C4-2B (cell line): Measurements from ENCODE around the gene CACNA1B.

Experiments
- H3K27ac ChIP-seq: fragments of 450-650 bp; 2 replicates; pipeline ENCODE4 v1.5.1; 2017
- ZFX ChIP-seq: fragments of 450-650 bp; IDR thresholded peaks from 2 replicates; pipeline ENCODE4 v1.6.1; 2017
- TF ChIP-seq, protein P1 (sequence below): fragments of 450-650 bp; conservative IDR thresholded peaks from 2 replicates; pipeline ENCODE4 v1.5.1; 2017; ENCODE audit warnings: mild to moderate bottlenecking

CACNA1B gene

DNA sequence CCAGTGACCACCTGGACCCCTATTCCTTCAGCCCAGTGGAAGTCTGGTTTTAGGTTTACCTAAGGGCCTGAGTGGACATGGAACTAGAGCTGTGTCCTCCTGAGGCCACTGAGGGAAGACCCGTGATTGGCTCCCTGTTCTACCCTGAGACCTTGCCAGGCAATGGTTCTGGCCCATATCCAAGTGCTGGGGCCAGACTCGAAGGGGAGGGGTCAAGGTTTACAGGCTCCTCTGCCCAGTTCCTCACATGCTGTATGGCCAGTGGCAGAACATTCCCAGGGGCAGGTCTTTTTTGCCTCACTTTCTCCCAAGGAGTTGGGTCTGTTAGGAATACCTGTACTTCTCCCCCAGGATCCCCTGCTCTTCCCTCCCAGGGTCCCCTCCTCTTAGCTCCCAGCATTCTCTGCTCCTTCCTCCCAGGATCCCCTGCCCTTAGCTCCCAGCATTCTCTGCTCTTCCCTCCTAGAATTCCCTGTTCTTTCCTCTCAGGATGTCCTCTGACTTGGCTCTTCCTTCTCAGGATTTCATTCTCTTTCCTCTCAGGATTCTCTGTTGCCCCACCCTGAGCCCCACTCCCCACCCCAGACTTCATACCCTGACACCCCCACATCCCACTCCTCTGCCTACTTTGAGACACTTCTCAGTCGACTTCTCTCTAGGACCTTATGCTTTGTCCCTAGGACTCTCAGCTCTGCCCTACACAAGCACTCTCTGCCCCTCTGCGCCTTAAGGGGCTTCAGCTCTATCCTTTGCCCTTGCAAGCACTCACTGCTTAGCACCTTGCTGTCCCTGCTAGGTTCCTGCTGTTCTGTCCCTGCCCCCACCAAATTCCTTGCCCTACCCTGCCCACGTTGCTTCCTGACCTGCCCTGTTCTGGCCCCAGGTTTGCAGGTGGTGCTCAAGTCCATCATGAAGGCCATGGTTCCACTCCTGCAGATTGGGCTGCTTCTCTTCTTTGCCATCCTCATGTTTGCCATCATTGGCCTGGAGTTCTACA lies 36.5 kb downstream of the CACNA1B start:
- no peak for TF ChIP-seq ZFX
- TF ChIP-seq, protein P1, sequence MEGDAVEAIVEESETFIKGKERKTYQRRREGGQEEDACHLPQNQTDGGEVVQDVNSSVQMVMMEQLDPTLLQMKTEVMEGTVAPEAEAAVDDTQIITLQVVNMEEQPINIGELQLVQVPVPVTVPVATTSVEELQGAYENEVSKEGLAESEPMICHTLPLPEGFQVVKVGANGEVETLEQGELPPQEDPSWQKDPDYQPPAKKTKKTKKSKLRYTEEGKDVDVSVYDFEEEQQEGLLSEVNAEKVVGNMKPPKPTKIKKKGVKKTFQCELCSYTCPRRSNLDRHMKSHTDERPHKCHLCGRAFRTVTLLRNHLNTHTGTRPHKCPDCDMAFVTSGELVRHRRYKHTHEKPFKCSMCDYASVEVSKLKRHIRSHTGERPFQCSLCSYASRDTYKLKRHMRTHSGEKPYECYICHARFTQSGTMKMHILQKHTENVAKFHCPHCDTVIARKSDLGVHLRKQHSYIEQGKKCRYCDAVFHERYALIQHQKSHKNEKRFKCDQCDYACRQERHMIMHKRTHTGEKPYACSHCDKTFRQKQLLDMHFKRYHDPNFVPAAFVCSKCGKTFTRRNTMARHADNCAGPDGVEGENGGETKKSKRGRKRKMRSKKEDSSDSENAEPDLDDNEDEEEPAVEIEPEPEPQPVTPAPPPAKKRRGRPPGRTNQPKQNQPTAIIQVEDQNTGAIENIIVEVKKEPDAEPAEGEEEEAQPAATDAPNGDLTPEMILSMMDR, result no peak

DNA sequence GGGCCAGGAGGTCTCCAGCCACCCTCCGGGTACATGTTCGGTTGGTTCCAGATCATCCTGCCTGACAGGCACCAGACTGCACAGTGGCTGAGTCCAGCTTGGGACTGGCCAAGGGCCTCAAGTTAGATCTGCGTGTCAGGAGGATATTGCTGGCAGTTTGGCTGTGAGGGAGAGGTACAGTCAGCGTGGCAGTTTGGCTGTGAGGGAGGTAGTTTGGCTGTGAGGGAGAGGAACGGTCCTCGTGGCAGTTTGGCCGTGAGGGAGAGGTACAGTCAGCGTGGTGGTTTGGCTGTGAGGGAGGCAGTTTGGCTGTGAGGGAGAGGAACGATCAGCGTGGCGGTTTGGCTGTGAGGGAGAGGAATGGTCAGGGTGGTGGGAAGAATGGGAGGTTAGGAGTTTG lies 39.0 kb downstream of the CACNA1B start:
- no peak for TF ChIP-seq ZFX
- TF ChIP-seq, protein P1, result no peak

More for the DNA sequence above, 36.5 kb downstream of the CACNA1B start:
- H3K27ac ChIP-seq, result no peak overlapping the region

DNA sequence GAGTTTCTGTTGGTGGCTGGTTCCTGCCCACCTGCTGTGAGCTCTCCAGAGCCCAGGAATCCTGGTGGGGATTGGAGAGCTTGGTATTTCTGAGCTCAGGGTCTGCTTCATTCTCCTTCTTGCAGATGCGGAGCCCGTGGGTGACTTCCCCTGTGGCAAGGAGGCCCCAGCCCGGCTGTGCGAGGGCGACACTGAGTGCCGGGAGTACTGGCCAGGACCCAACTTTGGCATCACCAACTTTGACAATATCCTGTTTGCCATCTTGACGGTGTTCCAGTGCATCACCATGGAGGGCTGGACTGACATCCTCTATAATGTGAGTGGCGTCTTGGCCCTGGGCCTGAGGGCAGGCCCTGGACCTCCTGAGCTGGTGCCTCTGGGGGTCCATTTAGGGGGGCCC lies 39.5 kb downstream of the CACNA1B start:
- TF ChIP-seq ZFX, result no peak
- TF ChIP-seq, protein P1, result no peak
- H3K27ac ChIP-seq, result no peak overlapping the region

More for the DNA sequence above, 39.0 kb downstream of the CACNA1B start:
- no peak overlapping the region for H3K27ac ChIP-seq

DNA sequence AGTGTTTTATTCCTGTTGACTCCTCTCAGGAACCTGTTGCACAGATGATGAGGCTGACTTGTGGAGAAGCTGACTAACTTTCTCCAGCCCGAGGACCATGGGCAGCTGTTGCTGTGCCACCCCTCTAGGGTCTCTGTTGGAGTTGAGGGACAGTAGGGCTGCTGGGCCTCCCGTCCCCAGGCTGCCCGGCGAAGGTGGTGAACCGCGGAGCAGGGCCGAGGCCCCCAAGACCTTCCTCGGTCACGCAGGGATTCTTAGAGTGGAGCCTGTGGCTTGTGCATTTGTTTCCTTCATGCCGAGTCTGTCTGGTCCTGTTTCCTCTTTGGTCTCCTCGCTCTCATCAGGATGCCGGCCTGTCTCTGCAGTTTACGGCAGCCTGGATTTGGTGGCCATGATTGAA lies 40.2 kb downstream of the CACNA1B start:
- H3K27ac ChIP-seq, result no peak overlapping the region
- TF ChIP-seq, protein P1, result no peak
- no peak for TF ChIP-seq ZFX

DNA sequence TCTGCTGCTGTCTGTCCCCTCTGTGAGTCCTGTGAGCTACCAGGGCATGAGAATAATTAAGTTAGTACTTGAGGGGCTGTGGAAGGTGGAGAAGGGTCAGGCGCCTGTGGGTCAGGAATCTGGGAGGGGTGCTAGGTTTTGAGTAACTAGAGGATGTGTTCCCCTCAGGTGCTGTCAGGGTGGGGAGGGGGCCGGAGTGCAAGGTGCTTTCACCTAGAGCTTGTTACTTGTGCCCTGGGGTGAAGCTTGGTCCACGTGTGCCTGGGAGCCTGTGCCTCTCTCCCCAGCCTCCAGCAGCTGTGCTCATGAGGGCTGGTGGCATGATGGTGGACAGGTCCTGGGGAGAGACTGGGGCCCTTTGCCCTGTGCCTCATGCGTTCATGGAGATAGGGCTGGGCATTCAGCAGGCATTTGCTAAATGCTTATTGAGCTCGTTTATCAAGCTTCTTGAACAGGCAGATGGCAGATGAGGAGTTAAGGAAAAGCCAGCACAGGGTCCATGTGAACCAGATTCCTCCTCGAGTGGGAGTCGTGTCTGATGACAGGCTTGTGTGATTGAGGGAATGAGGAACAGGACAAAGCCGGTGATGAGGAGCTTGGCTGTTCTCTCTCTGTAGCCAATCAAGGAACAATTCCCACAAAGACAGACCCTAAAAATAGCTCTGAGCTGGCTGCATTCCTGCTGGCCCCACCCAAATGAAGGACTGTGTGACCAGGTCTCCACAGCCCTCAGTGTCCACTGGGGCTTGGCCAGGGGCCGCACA lies 40.9 kb downstream of the CACNA1B start:
- TF ChIP-seq, protein P1, result no peak
- no peak for TF ChIP-seq ZFX

DNA sequence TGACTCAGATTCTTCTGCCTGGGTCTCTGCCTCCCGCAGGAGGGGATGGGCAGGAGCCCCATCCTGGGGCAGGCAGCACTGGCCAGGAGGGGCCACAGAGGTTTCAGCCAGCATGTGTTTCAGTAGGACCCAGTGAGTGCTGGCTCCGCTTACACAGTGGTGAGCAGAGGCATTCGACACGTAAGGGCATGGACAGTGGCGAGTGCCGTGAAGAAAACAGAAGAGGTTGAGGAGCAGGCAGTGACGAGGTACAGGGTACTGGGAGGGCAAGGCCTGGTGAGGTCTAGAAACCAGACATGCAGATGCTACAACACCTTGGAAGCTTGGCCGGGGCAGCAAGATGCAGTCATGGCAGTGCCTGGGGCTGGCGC lies 41.5 kb downstream of the CACNA1B start:
- no peak overlapping the region for H3K27ac ChIP-seq
- TF ChIP-seq, protein P1, result no peak
- no peak for TF ChIP-seq ZFX

More for the DNA sequence above, 40.9 kb downstream of the CACNA1B start:
- no peak overlapping the region for H3K27ac ChIP-seq
